Measurements from ENCODE around the gene FKBP7.
"Not testable (repeated sequence)": the region's sequence is repeated elsewhere in the genome, so short reads cannot be mapped to it uniquely, and the experiment has no call there.

The FKBP7 gene

GRCh38 chr2:178484245-178485041 is 6.0 kb upstream of the FKBP7 start:
- no peak for DNase-seq

DNA sequence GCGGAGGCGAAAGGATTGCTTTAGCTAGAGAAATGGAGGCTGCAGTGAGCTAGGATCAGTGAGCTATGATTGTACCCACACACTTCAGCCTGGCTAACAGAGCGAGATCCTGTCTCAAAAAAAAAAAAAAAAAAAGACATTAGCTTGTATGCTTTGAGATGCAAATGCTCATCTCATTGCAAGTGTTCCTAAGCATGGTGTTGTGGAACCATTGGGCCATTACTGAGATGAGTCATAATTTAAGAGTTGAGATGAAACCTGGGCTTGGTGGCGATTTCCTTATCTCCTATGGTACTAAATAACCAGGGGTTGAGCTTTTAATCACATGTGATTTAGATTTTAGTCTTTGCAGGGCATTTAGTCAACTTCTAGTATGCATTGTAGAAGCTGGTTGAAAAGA is 4.0 kb upstream of the FKBP7 start:
- no peak for DNase-seq

DNA sequence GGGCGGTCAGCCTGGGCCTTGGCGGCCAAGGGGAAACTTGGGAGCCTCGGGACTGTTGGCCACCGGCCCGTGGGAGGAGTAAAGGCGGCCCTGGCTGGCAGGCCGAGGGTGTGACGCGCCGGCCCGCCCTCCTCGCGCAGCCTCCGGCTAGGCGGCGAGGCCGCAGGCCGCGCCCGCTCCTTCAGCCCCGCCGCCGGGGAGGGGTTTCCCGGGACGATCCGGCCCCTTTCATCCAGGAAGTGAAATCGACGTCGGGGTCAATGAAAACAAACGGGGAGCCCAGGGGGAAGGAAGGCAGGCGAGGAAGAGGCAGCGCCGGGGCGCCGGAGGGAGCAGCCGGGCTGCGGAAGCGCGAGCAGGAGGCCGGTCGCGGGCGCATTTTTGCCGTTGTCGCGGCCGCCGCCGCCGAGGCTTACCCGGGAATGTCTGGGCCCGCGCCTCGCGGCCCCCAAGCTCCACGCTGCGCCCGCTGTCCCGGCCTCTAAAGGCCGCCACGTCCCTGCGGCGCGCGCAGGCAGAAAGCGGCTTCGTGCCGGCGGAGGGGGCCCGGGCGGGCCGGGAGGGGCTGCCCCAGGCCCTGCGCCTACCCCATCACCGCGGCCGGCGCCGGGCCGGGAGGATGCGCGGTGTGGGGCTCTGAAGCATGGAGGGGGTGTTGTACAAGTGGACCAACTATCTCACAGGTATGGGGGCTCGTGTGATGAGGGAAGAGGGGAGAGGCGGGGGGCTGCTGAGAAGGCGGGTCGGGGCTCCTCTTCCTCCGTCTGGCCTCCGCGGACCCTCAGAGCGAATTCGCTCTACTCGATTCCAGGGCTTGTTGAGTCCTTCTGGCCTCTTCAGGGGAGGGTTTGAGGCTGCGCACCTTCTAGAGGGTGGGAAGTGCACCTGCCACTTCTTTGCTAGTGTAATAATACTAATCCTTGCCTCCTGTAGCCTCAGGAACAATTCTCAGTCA is 2.1 kb upstream of the FKBP7 start, which contains the start of gene PLEKHA3:
TSS of gene PLEKHA3 (plus strand) at position 231 of the 955 bp plus-strand sequence. CDS start at position 644, 413 bp downstream.
- DNase-seq = peak; percentile 95

GRCh38 chr2:178479758-178480226 is 1.4 kb upstream of the FKBP7 start:
- DNase-seq = no peak

DNA sequence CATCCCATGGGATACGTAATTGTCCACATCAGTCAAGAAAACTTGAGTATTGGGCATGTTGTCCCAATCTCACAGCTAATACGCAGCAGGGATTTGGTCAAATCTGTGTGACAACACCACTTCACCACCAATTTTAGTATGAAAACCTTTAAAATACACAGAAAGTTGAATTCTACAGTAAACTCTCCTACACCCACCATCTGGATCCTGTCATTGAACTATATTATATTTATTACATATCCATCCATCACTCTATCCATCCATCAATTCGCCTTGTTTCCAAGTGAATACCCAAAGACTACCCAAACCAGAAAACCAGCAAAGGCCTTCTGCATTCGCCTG is 846 bp upstream of the FKBP7 start:
- no peak for DNase-seq

DNA sequence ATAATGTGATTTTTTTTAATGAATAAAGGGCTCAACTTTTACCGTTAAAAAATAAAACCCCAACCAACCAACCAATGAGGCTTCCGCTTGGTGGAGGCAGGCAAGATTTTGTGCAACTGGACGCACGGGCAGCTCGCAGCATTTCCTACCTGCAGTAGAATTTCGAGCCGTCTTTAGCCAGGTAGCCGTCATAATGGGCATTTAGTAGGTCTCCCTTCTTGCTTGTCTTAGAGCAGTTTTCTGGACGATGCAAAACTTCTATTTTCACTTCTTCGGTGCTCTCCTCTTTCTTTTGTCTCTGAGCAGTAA is 316 bp downstream of the FKBP7 start:
- DNase-seq = no peak

- DNase-seq = no peak
Observed at GRCh38 chr2:178477443-178478129, 814 bp downstream of the FKBP7 start.

DNA sequence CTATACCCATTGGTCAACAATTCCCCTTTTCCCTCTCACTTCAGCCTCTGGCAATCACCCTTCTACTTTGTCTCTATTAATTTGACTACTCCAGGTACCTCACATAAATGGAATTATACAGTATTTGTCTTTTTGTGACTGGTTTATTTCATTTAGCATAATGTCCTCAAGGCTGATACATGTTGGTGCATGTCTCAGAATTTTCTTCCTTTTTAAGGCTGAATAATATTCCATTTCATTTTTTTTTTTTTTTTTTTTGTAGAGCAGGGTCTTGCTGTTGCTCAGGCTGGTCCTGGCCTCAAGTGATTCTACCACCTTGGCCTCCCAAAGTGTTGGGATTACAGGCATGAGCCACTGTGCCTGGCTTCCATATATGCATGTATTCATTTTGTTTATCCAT is 1.9 kb downstream of the FKBP7 start:
- no peak for DNase-seq

- DNase-seq = no peak
Observed at GRCh38 chr2:178474560-178474959, 3.8 kb downstream of the FKBP7 start.

DNA sequence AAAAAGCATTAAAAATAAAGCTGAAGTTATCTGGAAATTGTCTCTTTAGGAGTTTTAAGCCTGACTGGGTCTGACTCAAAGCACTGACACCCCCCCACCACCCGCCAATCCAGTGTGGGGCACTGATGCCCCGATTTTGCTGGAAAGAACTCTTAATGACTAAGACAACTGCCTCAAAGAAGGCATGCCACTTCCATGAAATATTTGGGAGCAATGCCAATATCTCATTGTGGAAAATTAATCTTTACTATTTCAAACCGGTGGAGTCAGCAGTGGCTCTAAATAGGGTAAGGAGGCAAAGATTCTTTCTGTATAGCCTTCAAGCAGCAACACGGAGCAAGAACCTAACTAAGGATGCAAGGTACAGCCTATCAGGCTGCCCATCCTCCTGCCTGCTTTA is 4.5 kb downstream of the FKBP7 start:
- no peak for DNase-seq

GRCh38 chr2:178473373-178473772 is 5.0 kb downstream of the FKBP7 start:
- no peak for DNase-seq

- DNase-seq = not testable (repeated sequence)
Observed at GRCh38 chr2:178471313-178471712, 7.1 kb downstream of the FKBP7 start.

DNA sequence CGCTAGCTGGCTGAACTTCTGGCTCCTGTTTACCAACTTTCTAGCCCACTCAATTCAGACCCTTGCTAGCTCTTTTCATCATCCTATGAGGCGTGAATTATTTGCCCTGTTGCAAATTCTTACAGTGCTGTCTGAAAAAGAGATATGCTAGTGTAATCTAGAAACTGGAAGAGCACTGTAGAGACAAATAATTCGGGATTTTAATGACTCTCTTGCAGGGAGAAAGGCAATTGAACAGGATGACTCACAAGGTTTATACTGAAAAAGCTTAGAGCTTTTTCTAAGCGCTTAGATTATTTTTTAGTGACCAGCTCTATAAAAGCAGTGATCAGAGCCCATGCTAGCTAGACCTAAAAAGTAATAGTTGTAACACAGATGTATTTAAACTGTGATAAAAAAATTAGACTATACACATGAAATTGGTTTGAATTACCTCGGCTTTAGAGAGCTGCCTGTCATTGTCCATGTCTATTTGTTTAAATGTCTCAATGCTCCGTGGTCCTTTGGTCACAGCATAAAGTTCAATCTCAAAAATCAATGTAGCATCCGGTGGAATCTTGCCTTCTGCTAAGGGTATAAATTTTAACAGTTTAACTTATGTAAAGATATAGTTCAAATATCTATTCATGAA is 9.1 kb downstream of the FKBP7 start:
- no peak for DNase-seq

DNA sequence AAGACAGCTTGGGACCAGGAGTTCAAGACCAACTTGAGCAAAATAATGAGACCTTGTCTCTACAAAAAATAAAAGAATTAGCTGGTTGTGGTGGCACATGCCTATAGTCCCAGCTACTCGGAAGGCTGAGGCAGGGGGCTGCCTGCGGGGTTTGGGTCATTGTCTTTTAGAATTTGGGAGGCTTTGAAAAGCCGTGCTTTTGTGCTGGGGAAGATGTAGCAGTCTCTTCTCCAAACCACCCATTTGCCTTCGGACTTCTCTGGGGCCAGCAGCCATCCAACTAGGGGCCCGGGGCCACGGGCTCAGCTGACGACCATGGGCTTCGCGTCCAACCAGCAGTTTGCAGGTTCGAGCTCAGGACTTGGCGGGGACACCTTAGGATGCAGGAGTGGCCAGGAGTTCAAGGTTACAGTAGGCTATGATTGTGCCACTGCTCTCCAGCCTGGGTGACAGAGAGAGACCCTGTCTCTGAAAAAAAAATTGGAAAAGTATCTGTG is 21.0 kb downstream of the FKBP7 start:
- DNase-seq = no peak

- DNase-seq = no peak
Observed at GRCh38 chr2:178455947-178456346, 22.5 kb downstream of the FKBP7 start.

GRCh38 chr2:178452870-178453269 is 25.5 kb downstream of the FKBP7 start:
- no peak for DNase-seq

GRCh38 chr2:178452334-178452733 is 26.1 kb downstream of the FKBP7 start:
- DNase-seq = no peak

DNA sequence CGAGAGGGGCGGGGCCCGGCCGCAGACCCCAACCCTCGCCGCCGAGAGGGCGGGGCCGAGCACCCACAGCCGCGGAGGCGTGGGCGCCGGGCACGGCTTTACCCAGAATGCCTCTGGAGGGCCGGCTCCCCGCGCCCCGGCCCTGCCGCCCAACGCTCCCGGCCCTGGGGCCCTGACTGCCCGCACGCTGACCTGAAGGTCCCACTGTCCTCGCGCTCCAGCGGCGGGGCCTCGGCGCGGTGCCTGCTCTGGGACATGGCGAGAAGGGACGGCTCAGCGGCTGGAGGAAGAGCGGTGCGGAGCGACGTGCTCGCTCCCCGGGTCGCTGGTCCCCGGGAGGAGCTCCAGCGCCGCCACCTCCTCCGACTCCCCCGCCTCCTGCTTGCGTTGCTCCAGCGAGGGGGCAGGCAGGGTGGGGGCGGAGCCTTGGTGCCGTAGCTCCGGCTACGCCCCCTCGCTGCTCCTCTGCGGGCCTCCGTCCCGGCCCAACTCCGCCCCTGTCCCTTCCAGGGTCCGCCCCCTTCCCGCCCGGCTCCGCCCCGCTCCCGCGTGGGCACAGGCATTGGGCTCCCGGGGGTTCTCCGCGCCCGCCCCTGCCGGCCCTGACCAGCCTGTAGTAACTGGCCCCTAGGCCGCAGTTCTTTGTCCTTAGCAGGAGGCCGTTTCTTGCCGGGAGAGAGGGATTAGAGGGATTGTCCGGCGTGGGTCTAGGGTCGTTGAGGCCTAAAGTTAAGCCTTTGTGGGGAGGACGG is 27.4 kb downstream of the FKBP7 start, which contains the start of the genes PJVK and PRKRA:
TSS of gene PJVK (plus strand) at position 605 of the 752 bp plus-strand sequence. CDS start 2,032 bp downstream, outside the sequence.
TSS of gene PRKRA (minus strand) at position 402 of the 752 bp plus-strand sequence. CDS start at position 257, 145 bp downstream.
- DNase-seq = peak; percentile 89

DNA sequence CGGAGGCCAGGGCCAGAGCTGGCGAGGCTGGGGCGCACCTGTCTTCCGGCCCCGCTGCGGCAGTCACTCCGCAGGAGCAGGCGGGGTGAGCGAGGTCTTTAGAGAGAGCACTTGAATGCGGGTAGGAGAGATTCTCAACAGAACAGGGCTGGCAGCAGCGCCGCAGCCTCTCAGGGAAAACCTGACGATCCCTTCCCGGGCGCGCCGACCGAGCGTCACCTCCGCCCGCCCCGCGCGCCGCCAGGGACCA is 28.0 kb downstream of the FKBP7 start:
- no peak for DNase-seq

DNA sequence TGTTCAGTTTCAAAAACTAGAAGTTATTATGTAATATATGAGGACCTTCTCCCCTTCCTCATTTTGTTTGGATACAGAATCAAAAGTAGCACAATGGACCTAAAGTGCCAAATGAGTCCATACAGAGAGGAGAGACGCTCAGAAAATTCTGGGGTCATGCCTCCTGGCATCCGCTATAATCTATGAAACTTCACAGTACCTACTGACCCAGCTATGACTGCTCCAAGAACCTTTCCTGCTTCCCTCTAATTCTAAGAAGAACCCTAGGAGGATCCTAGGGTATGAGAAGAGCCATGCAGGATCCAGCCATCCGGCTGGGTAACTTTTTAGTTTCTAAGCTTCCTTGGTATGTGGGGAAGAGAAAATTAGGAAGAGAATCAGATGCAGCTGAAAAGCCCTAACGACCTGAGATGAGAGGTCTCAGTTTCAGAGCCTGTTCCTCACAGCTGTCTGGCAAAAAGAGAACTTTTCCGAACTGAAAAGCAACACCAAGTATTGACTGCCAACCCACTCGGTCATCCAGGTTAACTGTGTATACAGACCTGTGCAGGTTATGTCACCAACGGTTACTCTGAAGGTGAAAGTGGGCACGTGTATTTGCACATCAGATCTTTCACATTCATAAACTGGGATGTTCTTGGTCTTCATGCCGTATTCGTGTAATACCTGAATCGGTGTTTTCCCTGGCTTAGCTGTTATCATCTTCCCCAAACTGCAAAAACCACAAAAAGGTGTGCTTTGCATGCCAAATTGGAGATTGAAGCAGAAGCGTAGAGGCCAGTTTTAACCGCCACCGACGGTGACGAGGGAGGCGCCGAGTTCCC is 28.5 kb downstream of the FKBP7 start:
- DNase-seq = no peak
